HUES64 (cell line): Measurements from ENCODE around the gene PTPRN2.
A peak's percentile ranks its signal among the peaks of the same experiment; 100 is the strongest.

ENCODE experiments used
- H3K27ac ChIP-seq: 2 replicates; pipeline ENCODE4 v1.7.0; 2013; ENCODE audit warnings: low read depth, low read length, inconsistent platforms
- H3K27me3 ChIP-seq: 2 replicates; pipeline ENCODE4 v1.6.1; 2013; ENCODE audit warnings: mild to moderate bottlenecking, low read length; ENCODE audit not compliant: insufficient read depth
- H3K36me3 ChIP-seq: 2 replicates; pipeline ENCODE4 v1.6.1; 2013; ENCODE audit warnings: mild to moderate bottlenecking, low read length; ENCODE audit not compliant: insufficient read depth
- H3K4me1 ChIP-seq: 2 replicates; pipeline ENCODE4 v1.6.1; 2013; ENCODE audit warnings: mild to moderate bottlenecking, low read length, moderate library complexity; ENCODE audit not compliant: insufficient read depth
- H3K4me3 ChIP-seq: 2 replicates; pipeline ENCODE4 v1.5.1; 2013; ENCODE audit warnings: mild to moderate bottlenecking, low read length, moderate library complexity
- H3K9ac ChIP-seq: 2 replicates; pipeline ENCODE4 v1.6.1; 2013; ENCODE audit warnings: mild to moderate bottlenecking, low read depth, low read length
- H3K9me3 ChIP-seq: 2 replicates; pipeline ENCODE4 v1.6.1; 2013; ENCODE audit warnings: low read depth, low read length; ENCODE audit not compliant: insufficient read depth
- WGBS: fragments of 150-250, 120-280 bp; methylation state at CpG from one replicate; pipeline ENCODE4 v1.1.7; 2013; ENCODE audit warnings: missing lambda C conversion rate; 5-methylcytosine and 5-hydroxymethylcytosine counted together

The PTPRN2 gene

DNA sequence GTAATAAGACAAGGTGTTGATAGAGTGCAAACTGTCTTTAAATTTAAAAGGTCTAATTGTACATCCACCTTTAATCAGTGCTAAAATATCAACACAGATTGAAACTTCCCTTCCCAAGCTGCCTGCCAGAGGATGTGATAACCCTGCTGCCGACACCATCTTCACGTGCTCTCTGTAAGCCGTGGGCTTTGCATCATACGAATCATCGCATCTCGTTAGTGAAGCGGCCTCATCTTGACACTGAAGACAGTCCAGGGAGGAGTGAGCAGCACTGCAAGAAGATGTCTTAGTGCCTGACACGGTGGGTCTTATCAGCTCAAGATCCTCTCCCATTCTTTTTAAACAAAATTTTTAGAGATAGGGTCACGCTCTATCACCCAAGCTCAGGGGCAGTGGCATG, 518.8 kb downstream of the PTPRN2 start:
- Histone ChIP-seq H3K4me3 (no peak overlapping the region), H3K9me3 (peaks cover 93% of the 10 kb centered on the region), H3K27me3 (no peaks in the 10 kb centered on the region), H3K4me1 (no peaks in the 10 kb centered on the region), H3K9ac (no peak overlapping the region), H3K36me3 (no peaks in the 10 kb centered on the region), H3K27ac (no peak overlapping the region)
- 88% methylated on average over 9 of the region's 9 CpGs for WGBS

- 83% methylated on average over 14 of the region's 14 CpGs for WGBS
These were observed 519.6 kb downstream of the PTPRN2 start for GRCh38 chr7:158067931-158068482.

GRCh38 chr7:158067219-158067930, 520.2 kb downstream of the PTPRN2 start:
- Histone ChIP-seq H3K36me3 (no peaks in the 10 kb centered on the region), H3K9ac (no peak overlapping the region), H3K27ac (no peak overlapping the region), H3K4me3 (no peak overlapping the region), H3K4me1 (no peaks in the 10 kb centered on the region), H3K9me3 (peaks cover 91% of the 10 kb centered on the region), H3K27me3 (no peaks in the 10 kb centered on the region)
- 87% methylated on average over 28 of the region's 28 CpGs for WGBS

More at GRCh38 chr7:158067931-158068482, 519.6 kb downstream of the PTPRN2 start:
- H3K4me3 ChIP-seq: no peak overlapping the region
- peaks cover 93% of the 10 kb centered on the region for H3K9me3 ChIP-seq
- H3K4me1 ChIP-seq: no peaks in the 10 kb centered on the region
- H3K27ac ChIP-seq: no peak overlapping the region
- H3K9ac ChIP-seq: no peak overlapping the region
- no peaks in the 10 kb centered on the region for H3K27me3 ChIP-seq
- H3K36me3 ChIP-seq: no peaks in the 10 kb centered on the region

GRCh38 chr7:158066085-158066484, 521.5 kb downstream of the PTPRN2 start:
- Histone ChIP-seq H3K4me3 (peak overlapping the region; percentile 21; the same call in 1 of the 2 replicates), H3K27ac (no peak overlapping the region), H3K9ac (no peak overlapping the region), H3K27me3 (no peaks in the 10 kb centered on the region), H3K36me3 (no peaks in the 10 kb centered on the region), H3K4me1 (no peaks in the 10 kb centered on the region), H3K9me3 (peaks cover 92% of the 10 kb centered on the region)
- WGBS: 83% methylated on average over 4 of the region's 4 CpGs

DNA sequence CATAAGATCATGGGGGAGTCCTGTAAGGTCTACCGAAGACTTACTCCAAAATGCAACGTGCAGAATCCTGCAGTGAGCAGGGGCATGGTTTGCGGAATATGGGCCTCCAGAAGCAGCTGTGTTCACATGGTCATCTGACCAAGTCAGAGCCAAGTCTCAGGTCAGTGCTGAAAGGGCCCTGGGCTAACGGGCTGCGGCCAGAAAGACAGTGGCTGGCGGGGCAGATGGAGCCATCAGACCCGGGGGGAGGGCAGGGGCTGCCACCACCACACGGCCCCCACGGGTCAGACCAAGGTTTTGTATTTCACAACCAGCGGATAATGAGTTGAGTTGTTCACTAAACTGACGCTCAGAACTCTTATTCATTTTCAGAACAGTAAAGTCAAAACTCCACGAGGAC, 522.3 kb downstream of the PTPRN2 start:
- no peak overlapping the region for H3K9ac ChIP-seq
- no peaks in the 10 kb centered on the region for H3K27me3 ChIP-seq
- H3K4me3 ChIP-seq: no peak overlapping the region
- WGBS: 86% methylated on average over 11 of the region's 12 CpGs
- peaks cover 99% of the 10 kb centered on the region for H3K9me3 ChIP-seq
- no peak overlapping the region for H3K27ac ChIP-seq
- H3K36me3 ChIP-seq: no peaks in the 10 kb centered on the region
- H3K4me1 ChIP-seq: no peaks in the 10 kb centered on the region

GRCh38 chr7:158064631-158065030, 523.0 kb downstream of the PTPRN2 start:
- H3K27me3 ChIP-seq: no peaks in the 10 kb centered on the region
- no peak overlapping the region for H3K9ac ChIP-seq
- no peaks in the 10 kb centered on the region for H3K36me3 ChIP-seq
- no peak overlapping the region for H3K4me3 ChIP-seq
- peaks cover 94% of the 10 kb centered on the region for H3K9me3 ChIP-seq
- H3K27ac ChIP-seq: no peak overlapping the region
- H3K4me1 ChIP-seq: no peaks in the 10 kb centered on the region
- WGBS: 83% methylated on average over 3 of the region's 4 CpGs

DNA sequence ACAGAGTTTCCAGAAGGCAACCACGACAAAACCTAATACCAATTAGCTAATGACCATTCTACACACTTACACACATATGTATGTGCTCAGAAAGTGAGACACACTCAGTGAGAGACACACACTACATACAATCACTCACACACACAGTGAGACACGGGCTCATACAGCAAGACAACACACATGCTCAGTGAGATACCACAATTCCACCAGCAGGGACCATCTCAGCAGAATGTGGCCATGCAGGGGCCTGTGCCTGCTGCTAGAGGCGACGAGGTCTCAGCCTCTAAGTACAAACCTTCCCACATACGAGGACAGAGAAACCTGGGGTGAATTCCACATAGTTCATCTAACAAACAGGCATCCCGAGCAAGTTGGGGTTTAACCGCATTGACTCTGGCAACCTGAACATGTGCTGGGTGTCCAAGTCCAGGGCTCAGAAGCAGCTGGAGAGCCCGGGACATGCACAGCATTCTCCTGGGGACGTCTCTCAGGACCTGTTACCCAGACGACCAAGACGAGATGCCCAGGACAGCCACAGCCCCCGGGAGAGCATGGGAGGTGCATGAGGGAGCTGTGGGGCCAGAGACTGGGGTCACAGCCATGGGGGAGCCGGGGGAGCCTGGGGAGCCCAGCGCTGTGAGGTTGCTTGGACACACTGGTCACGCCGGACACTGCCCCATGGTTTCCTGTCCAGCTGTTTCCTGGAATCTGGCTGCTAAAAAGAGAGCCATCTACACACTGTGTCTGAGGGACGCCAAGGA, 523.6 kb downstream of the PTPRN2 start:
- H3K27ac ChIP-seq: no peak overlapping the region
- peaks cover 88% of the 10 kb centered on the region for H3K9me3 ChIP-seq
- 73% methylated on average over 17 of the region's 17 CpGs for WGBS
- H3K4me1 ChIP-seq: no peaks in the 10 kb centered on the region
- H3K9ac ChIP-seq: no peak overlapping the region
- no peaks in the 10 kb centered on the region for H3K36me3 ChIP-seq
- H3K27me3 ChIP-seq: no peaks in the 10 kb centered on the region
- 0 out of 2 replicates have a peak overlapping the region, but pooled peaks have one; percentile 9 for H3K4me3 ChIP-seq

DNA sequence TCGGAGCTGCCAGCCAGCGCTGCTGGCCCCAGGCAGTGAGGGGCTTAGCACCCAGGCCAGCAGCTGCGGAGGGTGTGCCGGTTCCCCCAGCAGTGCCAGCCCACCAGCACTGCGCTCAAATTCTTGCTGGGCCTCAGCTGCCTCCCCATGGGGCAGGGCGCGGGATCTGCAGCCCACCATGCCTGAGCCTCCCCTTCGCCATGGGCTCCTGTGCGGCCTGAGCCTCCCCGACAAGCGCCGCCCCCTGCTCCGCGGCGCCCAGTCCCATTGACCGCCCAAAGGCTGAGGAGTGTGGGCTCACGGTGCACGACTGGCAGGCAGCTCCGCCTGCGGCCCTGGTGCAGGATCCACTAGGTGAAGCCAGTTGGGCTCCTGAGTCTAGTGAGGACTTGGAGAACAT, 525.0 kb downstream of the PTPRN2 start:
- Histone ChIP-seq H3K9me3 (peaks cover 78% of the 10 kb centered on the region), H3K27me3 (no peaks in the 10 kb centered on the region), H3K27ac (no peak overlapping the region), H3K4me3 (no peak overlapping the region), H3K4me1 (no peaks in the 10 kb centered on the region), H3K9ac (no peak overlapping the region), H3K36me3 (no peaks in the 10 kb centered on the region)
- 90% methylated on average over 20 of the region's 20 CpGs for WGBS

DNA sequence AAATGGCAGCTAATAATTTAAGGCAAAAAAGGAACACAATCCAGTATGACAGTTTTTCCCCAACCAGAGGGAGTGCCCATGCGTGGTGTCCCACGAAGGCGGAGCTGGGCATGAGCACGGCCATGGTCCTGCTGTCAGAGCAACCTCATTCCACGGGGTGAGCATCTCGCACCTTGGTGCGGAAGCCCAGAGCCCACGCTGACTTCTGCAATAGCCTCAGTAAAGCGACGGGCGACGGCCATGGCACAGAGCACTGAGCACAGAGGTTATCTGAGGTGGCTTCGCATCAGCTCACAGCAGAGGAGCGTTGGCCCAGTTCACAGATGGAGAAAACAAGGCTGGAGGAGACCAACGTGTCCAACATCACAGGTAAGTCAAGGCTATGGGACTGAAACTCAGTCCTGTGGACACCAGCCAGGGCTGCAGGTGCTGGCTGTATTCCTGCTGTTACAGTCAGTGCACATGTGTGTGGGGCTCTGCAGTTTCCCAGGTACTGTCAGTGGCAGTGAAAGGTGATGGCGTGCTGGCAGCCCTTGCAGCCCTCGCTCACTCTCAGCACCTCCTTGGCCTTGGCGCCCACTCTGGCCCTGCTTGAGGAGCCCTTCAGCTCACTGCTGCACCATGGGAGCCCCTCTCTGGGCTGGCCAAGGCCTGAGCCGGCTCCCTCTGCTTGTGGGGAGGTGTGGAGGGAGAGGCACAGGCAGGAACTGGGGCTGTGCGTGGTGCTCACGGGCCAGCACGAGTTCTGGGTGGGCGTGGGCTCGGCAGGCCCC, 525.6 kb downstream of the PTPRN2 start:
- no peaks in the 10 kb centered on the region for H3K4me1 ChIP-seq
- H3K27me3 ChIP-seq: no peaks in the 10 kb centered on the region

GRCh38 chr7:158061026-158061630, 526.5 kb downstream of the PTPRN2 start:
- H3K27ac ChIP-seq: no peak overlapping the region
- no peak overlapping the region; the same call in 1 of the 2 replicates for H3K4me3 ChIP-seq
- H3K9me3 ChIP-seq: peaks cover 78% of the 10 kb centered on the region
- H3K27me3 ChIP-seq: no peaks in the 10 kb centered on the region
- H3K36me3 ChIP-seq: no peaks in the 10 kb centered on the region
- 90% methylated on average over 28 of the region's 28 CpGs for WGBS
- H3K9ac ChIP-seq: no peak overlapping the region
- no peaks in the 10 kb centered on the region for H3K4me1 ChIP-seq

More for the DNA sequence above, 525.6 kb downstream of the PTPRN2 start:
- H3K9me3 ChIP-seq: peaks cover 78% of the 10 kb centered on the region
- no peak overlapping the region for H3K27ac ChIP-seq
- no peaks in the 10 kb centered on the region for H3K36me3 ChIP-seq
- no peak overlapping the region for H3K9ac ChIP-seq
- WGBS: 82% methylated on average over 24 of the region's 24 CpGs
- peak overlapping the region; percentile 11; the same call in 1 of the 2 replicates for H3K4me3 ChIP-seq
